Natural killer cell (primary cell): ENCODE results near the gene CCHCR1. TPM values are rescaled to one million over a fixed set of nuclear protein-coding genes. Genes with fewer than 3 reads are reported as not detected.

Experiments used
- ATAC-seq, 3 donors: fragments of 150-1000 bp in 2 of 3; fragments of 200-7000 bp in 1 of 3; cut with Tn5 transposase; 1 replicate in 1 of 3; 2 replicates in 2 of 3; pipeline ENCODE4 v1.10.0; 2021; ENCODE audit warnings: mild to moderate bottlenecking in 2 of 3, moderate library complexity in 2 of 3
- DNase-seq, 2 donors: peaks; one replicate each; pipeline versions ENCODE4 v3.0.0 to v3.0.0-alpha.2; 2013 to 2021; ENCODE audit warnings: mixed read lengths in 1 of 2
- H3K27ac ChIP-seq: one replicate; pipeline ENCODE4 v1.5.1; 2013; ENCODE audit warnings: mild to moderate bottlenecking, low read length
- H3K27me3 ChIP-seq: one replicate; pipeline ENCODE4 v1.6.1; 2013; ENCODE audit warnings: low read length; ENCODE audit not compliant: control insufficient read depth, insufficient read depth
- H3K36me3 ChIP-seq: one replicate; pipeline ENCODE4 v1.6.1; 2013; ENCODE audit warnings: low read length; ENCODE audit not compliant: control insufficient read depth, insufficient read depth
- H3K4me1 ChIP-seq: one replicate; pipeline ENCODE4 v1.6.1; 2013; ENCODE audit warnings: low read length; ENCODE audit not compliant: control insufficient read depth, insufficient read depth
- H3K4me3 ChIP-seq: one replicate; pipeline ENCODE4 v1.5.1; 2013; ENCODE audit warnings: low read length
- H3K9me3 ChIP-seq: one replicate; pipeline ENCODE4 v1.6.1; 2013; ENCODE audit warnings: low read length; ENCODE audit not compliant: control insufficient read depth, insufficient read depth
- H3K27ac Mint-ChIP-seq, 2 donors: one replicate each; pipeline ENCODE4 v1.8.0; 2022; ENCODE audit warnings: mild to moderate bottlenecking in 2 of 2, mixed read lengths in 2 of 2, moderate library complexity in 1 of 2
- H3K27me3 Mint-ChIP-seq, 2 donors: one replicate each; pipeline ENCODE4 v1.8.0; 2022; ENCODE audit warnings: low read depth in 2 of 2, mixed read lengths in 2 of 2
- H3K36me3 Mint-ChIP-seq: one replicate; pipeline ENCODE4 v1.8.0; 2022; ENCODE audit warnings: mixed read lengths
- H3K4me1 Mint-ChIP-seq, 2 donors: one replicate each; pipeline ENCODE4 v1.8.0; 2022; ENCODE audit warnings: mixed read lengths in 2 of 2
- H3K4me3 Mint-ChIP-seq: one replicate; pipeline ENCODE4 v1.8.0; 2022; ENCODE audit warnings: mild to moderate bottlenecking, moderate library complexity, mixed read lengths
- H3K9me3 Mint-ChIP-seq, 2 donors: one replicate each; pipeline ENCODE4 v1.8.0; 2022; ENCODE audit warnings: mixed read lengths in 2 of 2
- WGBS: methylation state at CpG from one replicate; pipeline ENCODE4 v1.1.7; 2013; ENCODE audit warnings: missing lambda C conversion rate; ENCODE audit not compliant: insufficient coverage; 5-methylcytosine and 5-hydroxymethylcytosine counted together
- intact Hi-C: fragments of 100-400 bp; cut with micrococcal nuclease; formaldehyde crosslinking; loops from one replicate; pipeline ENCODE4 v1.14.2; 2022
- total RNA-seq, 4 donors: library from RNA; stranded (reverse); fragments of 120-200 nt in 1 of 4; gene quantifications; one replicate each; pipeline versions ENCODE4 v1.2.3 to v1.2.4, GENCODE V29; 2013 to 2022
- TF ChIP-seq, protein P1 (sequence below): fragments of 200-600 bp; IDR thresholded peaks from one replicate; pipeline ENCODE4 v1.8.0; 2022; ENCODE audit warnings: antibody characterized with exemption

The CCHCR1 gene
- total RNA-seq, 3 donors from 2014 or later (not counting 1 experiment from before 2014, with no cell fraction given), result 13.0 to 20.7 (median 16.9) TPM

- ATAC-seq (no peak), DNase-seq (no peak)
- Histone ChIP-seq H3K36me3 (no peaks in the 10 kb centered on the region), H3K9me3 (no peaks in the 10 kb centered on the region), H3K27ac (no peak within 1 kb of the TSS), H3K4me3 (no peak within 1 kb of the TSS), H3K4me1 (no peaks in the 10 kb centered on the region), H3K27me3 (no peaks in the 10 kb centered on the region)
- Mint-ChIP-seq H3K9me3 (no peaks in the 10 kb centered on the region), H3K36me3 (no peaks in the 10 kb centered on the region), H3K4me3 (no peak within 1 kb of the TSS), H3K27me3 (peaks cover 16 to 22% of the 10 kb centered on the region in 2 donors), H3K27ac (no peak within 1 kb of the TSS), H3K4me1 (no peaks in the 10 kb centered on the region)
- TF ChIP-seq, protein P1, sequence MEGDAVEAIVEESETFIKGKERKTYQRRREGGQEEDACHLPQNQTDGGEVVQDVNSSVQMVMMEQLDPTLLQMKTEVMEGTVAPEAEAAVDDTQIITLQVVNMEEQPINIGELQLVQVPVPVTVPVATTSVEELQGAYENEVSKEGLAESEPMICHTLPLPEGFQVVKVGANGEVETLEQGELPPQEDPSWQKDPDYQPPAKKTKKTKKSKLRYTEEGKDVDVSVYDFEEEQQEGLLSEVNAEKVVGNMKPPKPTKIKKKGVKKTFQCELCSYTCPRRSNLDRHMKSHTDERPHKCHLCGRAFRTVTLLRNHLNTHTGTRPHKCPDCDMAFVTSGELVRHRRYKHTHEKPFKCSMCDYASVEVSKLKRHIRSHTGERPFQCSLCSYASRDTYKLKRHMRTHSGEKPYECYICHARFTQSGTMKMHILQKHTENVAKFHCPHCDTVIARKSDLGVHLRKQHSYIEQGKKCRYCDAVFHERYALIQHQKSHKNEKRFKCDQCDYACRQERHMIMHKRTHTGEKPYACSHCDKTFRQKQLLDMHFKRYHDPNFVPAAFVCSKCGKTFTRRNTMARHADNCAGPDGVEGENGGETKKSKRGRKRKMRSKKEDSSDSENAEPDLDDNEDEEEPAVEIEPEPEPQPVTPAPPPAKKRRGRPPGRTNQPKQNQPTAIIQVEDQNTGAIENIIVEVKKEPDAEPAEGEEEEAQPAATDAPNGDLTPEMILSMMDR, result no peak
- intact Hi-C loops, result no loop called here
- WGBS, result 70% methylated on average over 26 of the region's 26 CpGs
These were observed 37.3 kb downstream of the CCHCR1 start, which contains the start of gene CDSN for GRCh38 chr6:31120151-31120915. Gene CDSN (minus strand): TSS chr6:31120446. CDS start chr6:31120419, 27 bp downstream.

GRCh38 chr6:31118178-31118577 lies 39.4 kb downstream of the CCHCR1 start:
- Histone ChIP-seq H3K9me3 (no peaks in the 10 kb centered on the region), H3K27me3 (no peaks in the 10 kb centered on the region), H3K27ac (no peak overlapping the region), H3K4me3 (no peak overlapping the region), H3K36me3 (no peaks in the 10 kb centered on the region), H3K4me1 (no peaks in the 10 kb centered on the region)
- 71% methylated on average over 7 of the region's 7 CpGs for WGBS
- H3K36me3 Mint-ChIP-seq, result no peaks in the 10 kb centered on the region
- H3K4me1 Mint-ChIP-seq, result no peaks in the 10 kb centered on the region
- no peak for DNase-seq
- peaks cover 21 to 27% of the 10 kb centered on the region in 2 donors for H3K27me3 Mint-ChIP-seq
- H3K9me3 Mint-ChIP-seq, result no peaks in the 10 kb centered on the region
- intact Hi-C loops, result no loop called here
- H3K27ac Mint-ChIP-seq, result no peak overlapping the region
- ATAC-seq, result no peak
- TF ChIP-seq, protein P1, result no peak
- no peak overlapping the region for H3K4me3 Mint-ChIP-seq

DNA sequence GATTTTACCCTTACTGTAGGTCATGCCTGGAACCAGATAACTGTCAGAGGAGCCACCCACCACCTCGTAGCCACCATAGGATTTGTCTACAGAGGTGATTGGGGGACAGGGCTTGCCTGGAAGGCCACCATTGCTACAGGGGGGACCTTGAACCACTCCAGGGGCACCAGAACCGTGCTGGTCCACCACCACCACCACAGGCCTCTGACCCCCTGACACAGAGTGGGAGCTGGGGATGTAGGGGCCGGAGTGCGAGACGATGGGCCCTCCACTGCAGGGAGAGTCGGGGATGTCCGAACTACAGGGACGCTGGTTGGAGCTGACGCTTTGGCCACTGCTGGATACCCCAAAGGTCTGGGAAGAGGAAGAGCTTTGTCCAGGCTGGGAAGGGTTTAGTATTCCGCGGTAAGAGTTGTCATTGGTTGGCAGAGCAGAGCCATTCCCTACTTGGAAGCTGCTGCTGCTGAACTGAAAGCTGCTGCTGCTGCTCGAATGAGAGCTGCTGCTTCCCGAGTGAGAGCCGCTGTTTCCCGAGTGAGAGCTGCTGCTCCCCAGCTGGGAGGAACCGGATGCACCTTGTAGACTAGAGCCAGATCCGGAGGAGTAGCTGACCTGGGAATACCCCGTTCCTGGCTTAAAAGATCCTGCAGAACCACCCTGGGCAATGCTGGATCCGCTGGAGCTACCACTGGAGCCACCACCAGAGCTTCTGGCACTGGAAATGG lies 40.8 kb downstream of the CCHCR1 start:
- Histone ChIP-seq H3K36me3 (no peaks in the 10 kb centered on the region), H3K4me1 (no peaks in the 10 kb centered on the region), H3K4me3 (no peak overlapping the region), H3K27ac (no peak overlapping the region), H3K27me3 (no peaks in the 10 kb centered on the region), H3K9me3 (no peaks in the 10 kb centered on the region)
- Mint-ChIP-seq H3K9me3 (no peaks in the 10 kb centered on the region), H3K4me3 (no peak overlapping the region), H3K4me1 (no peaks in the 10 kb centered on the region), H3K27ac (no peak overlapping the region), H3K27me3 (peaks cover 22 to 34% of the 10 kb centered on the region in 2 donors), H3K36me3 (no peaks in the 10 kb centered on the region)
- WGBS, result 93% methylated on average over 18 of the region's 19 CpGs
- intact Hi-C loops, result no loop called here
- TF ChIP-seq, protein P1, result no peak
- ATAC-seq (no peak), DNase-seq (no peak)
